K562 (cell line): ENCODE results near the gene NABP2. TPM values are rescaled to one million over a fixed set of nuclear protein-coding genes. Genes with fewer than 3 reads are reported as not detected.
A peak's percentile ranks its signal among the peaks of the same experiment; 100 is the strongest.

Experiments used
- ATF7 ChIP-seq: fragments of 450-650 bp; IDR thresholded peaks from 2 replicates; pipeline ENCODE4 v1.7.1; 2014; ENCODE audit warnings: mild to moderate bottlenecking, moderate library complexity
- GMEB1 ChIP-seq: fragments of 250-450 bp; sonication (Bioruptor Pico); IDR thresholded peaks from 2 replicates; pipeline ENCODE4 v1.4.0; 2020; ENCODE audit warnings: mild to moderate bottlenecking
- KDM5B ChIP-seq: fragments of 200-600 bp; sonication (generic); IDR thresholded peaks from 2 replicates; pipeline ENCODE4 v1.6.1; 2012; ENCODE audit warnings: low read depth, mild to moderate bottlenecking, moderate library complexity, low read length, control low read depth, inconsistent platforms; ENCODE audit not compliant: insufficient replicate concordance
- MCM2 ChIP-seq: fragments of 450-650 bp; IDR thresholded peaks from 2 replicates; pipeline ENCODE4 v1.6.1; 2017; ENCODE audit warnings: low read depth, mild to moderate bottlenecking
- MTA1 ChIP-seq: fragments of 450-650 bp; IDR thresholded peaks from 2 replicates; pipeline ENCODE4 v1.6.1; 2017; ENCODE audit warnings: borderline replicate concordance
- NFIX ChIP-seq: fragments of 250-450 bp; sonication (Bioruptor Pico); IDR thresholded peaks from 2 replicates; pipeline ENCODE4 v1.4.0; 2020; ENCODE audit warnings: low read depth, mild to moderate bottlenecking, moderate library complexity
- NR2C2 ChIP-seq, 2 experiments: fragments of 200-800 bp in 1 of 2; sonication (Bioruptor generic) in 1 of 2; sonication (generic) in 1 of 2; formaldehyde crosslinking in 1 of 2; IDR thresholded peaks; 2 replicates each; pipeline versions ENCODE4 v1.6.1 to v1.8.0; 2016 to 2022; ENCODE audit warnings: mild to moderate bottlenecking in 1 of 2, missing compliant biosample characterization in 1 of 2, missing genetic modification characterization in 1 of 2, missing genetic modification reagents in 1 of 2
- POLR2A ChIP-seq: fragments of 450-650 bp; conservative IDR thresholded peaks from 2 replicates; pipeline ENCODE4 v1.6.1; 2016
- POLR2AphosphoS5 ChIP-seq: IDR thresholded peaks from 2 replicates; pipeline ENCODE4 v1.6.1; 2011; ENCODE audit warnings: mild to moderate bottlenecking, low read depth, low read length, moderate library complexity; ENCODE audit not compliant: control insufficient read depth, insufficient read depth
- RNF219 ChIP-seq: fragments of 250-450 bp; sonication (Bioruptor Pico); IDR thresholded peaks from 2 replicates; pipeline ENCODE4 v1.5.0; 2022; ENCODE audit warnings: mild to moderate bottlenecking
- SRF ChIP-seq, 2 experiments: fragments of 250-450, 450-650 bp in 1 of 2; sonication (Bioruptor Pico) in 1 of 2; sonication (generic) in 1 of 2; formaldehyde crosslinking; IDR thresholded peaks; 2 replicates each; pipeline versions ENCODE4 v1.5.0 to v1.5.1; 2020 to 2022; ENCODE audit warnings: mild to moderate bottlenecking in 1 of 2, missing genetic modification reagents in 1 of 2
- TFAM ChIP-seq: fragments of 250-450 bp; sonication (Bioruptor Pico); conservative IDR thresholded peaks from 2 replicates; pipeline ENCODE4 v1.5.0; 2021; ENCODE audit warnings: mild to moderate bottlenecking, moderate library complexity
- polyA plus RNA-seq, 8 experiments: library from polyadenylated mRNA; depleted of rRNA in 4 of 8; stranded (reverse) in 5 of 8; unstranded in 3 of 8; fragments of >200 nt; fragmentation: Nextera tagmentation in 2 of 8; fragmentation: Illumina TruSeq in 1 of 8; extraction: Ambion mirVana in 2 of 8; extraction: Trizol in 1 of 8; gene quantifications; 2 replicates each; pipeline versions ENCODE4 v1.2.1 to v1.2.3, GENCODE V29; 2011 to 2014; ENCODE audit warnings: inconsistent platforms in 1 of 8, missing spikeins in 1 of 8
- total RNA-seq, 7 experiments: library from RNA; depleted of rRNA in 6 of 7; stranded (reverse); fragments of >200 nt in 6 of 7; fragmentation: Illumina TruSeq in 2 of 7; extraction: Trizol in 2 of 7; gene quantifications; 2 replicates each; pipeline versions ENCODE4 v1.2.1 to v1.2.3, GENCODE V29; 2011 to 2021; ENCODE audit warnings: low replicate concordance in 1 of 7
- TF ChIP-seq, protein P1 (sequence below): fragments of 250-450 bp; sonication (Bioruptor Pico); IDR thresholded peaks from 2 replicates; pipeline ENCODE4 v1.5.0; 2021; ENCODE audit warnings: mild to moderate bottlenecking, borderline replicate concordance
- TF ChIP-seq, protein P2 (sequence below): conservative IDR thresholded peaks from 2 replicates; pipeline ENCODE4 v1.6.1; 2011; ENCODE audit warnings: low read depth, mild to moderate bottlenecking, low read length; ENCODE audit not compliant: control insufficient read depth

The NABP2 gene
- total and polyA plus RNA-seq, 9 of the 15 experiments (the other 6 are each of a cell fraction or from before 2014, with no cell fraction given) = 11.3 to 60.6 (median 43.5) TPM

GRCh38 chr12:56258068-56258819 lies 34.1 kb downstream of the NABP2 start, which contains the start of gene ANKRD52 (continued):
- TF ChIP-seq NR2C2 (CRISPR knock-in tag; IDR thresholded peaks at IDR 0.05) = peak; percentile 17; the same call in 1 of the 2 replicates
- TF ChIP-seq NR2C2 (tag; IDR thresholded peaks at IDR 0.05) = no peak
- no peak for TF ChIP-seq TFAM (CRISPR knock-in tag)
- 0 out of 2 replicates have a peak, but pooled peaks have one; percentile 18 for TF ChIP-seq MTA1
- TF ChIP-seq SRF (CRISPR knock-in tag; IDR thresholded peaks at IDR 0.05) = no peak
- peak; percentile 45; the same call in 1 of the 2 replicates for TF ChIP-seq POLR2AphosphoS5
- peak; percentile 23; the same call in 1 of the 2 replicates for TF ChIP-seq ATF7
- TF ChIP-seq RNF219 (CRISPR knock-in tag) = no peak
- peak; percentile 29; the same call in 1 of the 2 replicates for TF ChIP-seq GMEB1 (CRISPR knock-in tag)
- TF ChIP-seq, protein P1, sequence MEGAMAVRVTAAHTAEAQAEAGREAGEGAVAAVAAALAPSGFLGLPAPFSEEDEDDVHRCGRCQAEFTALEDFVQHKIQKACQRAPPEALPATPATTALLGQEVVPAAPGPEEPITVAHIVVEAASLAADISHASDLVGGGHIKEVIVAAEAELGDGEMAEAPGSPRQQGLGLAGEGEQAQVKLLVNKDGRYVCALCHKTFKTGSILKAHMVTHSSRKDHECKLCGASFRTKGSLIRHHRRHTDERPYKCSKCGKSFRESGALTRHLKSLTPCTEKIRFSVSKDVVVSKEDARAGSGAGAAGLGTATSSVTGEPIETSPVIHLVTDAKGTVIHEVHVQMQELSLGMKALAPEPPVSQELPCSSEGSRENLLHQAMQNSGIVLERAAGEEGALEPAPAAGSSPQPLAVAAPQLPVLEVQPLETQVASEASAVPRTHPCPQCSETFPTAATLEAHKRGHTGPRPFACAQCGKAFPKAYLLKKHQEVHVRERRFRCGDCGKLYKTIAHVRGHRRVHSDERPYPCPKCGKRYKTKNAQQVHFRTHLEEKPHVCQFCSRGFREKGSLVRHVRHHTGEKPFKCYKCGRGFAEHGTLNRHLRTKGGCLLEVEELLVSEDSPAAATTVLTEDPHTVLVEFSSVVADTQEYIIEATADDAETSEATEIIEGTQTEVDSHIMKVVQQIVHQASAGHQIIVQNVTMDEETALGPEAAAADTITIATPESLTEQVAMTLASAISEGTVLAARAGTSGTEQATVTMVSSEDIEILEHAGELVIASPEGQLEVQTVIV (CRISPR knock-in tag) = no peak
- TF ChIP-seq NFIX = no peak
- TF ChIP-seq, protein P2, sequence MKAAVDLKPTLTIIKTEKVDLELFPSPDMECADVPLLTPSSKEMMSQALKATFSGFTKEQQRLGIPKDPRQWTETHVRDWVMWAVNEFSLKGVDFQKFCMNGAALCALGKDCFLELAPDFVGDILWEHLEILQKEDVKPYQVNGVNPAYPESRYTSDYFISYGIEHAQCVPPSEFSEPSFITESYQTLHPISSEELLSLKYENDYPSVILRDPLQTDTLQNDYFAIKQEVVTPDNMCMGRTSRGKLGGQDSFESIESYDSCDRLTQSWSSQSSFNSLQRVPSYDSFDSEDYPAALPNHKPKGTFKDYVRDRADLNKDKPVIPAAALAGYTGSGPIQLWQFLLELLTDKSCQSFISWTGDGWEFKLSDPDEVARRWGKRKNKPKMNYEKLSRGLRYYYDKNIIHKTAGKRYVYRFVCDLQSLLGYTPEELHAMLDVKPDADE = peak; percentile 65; the same call in 1 of the 2 replicates
- TF ChIP-seq KDM5B = peak; percentile 29
- peak; percentile 77 for TF ChIP-seq POLR2A
- no peak for TF ChIP-seq MCM2
